Adrenal gland (tissue), 5 donors: ENCODE results near the gene SLC15A1.

ENCODE experiments used
- POLR2A ChIP-seq, 2 donors: fragments of 450-650 bp; IDR thresholded peaks; one replicate each; pipeline ENCODE4 v1.6.1; 2017; ENCODE audit warnings: antibody characterized with exemption in 2 of 2, mild to moderate bottlenecking in 2 of 2, moderate library complexity in 1 of 2
- TF ChIP-seq, protein P1 (sequence below), 6 experiments: fragments of 450-650 bp in 4 of 6; fragments of 200-600 bp in 2 of 6; sonication (generic) in 1 of 6; IDR thresholded peaks; 1 replicate in 5 of 6; 2 replicates in 1 of 6; pipeline versions ENCODE4 v1.5.1 to v1.8.0; 2016 to 2021; ENCODE audit warnings: antibody characterized with exemption in 6 of 6, mild to moderate bottlenecking in 2 of 6, moderate library complexity in 1 of 6
- donor health status: DM: no; HTN: no; CAD: no.

DNA sequence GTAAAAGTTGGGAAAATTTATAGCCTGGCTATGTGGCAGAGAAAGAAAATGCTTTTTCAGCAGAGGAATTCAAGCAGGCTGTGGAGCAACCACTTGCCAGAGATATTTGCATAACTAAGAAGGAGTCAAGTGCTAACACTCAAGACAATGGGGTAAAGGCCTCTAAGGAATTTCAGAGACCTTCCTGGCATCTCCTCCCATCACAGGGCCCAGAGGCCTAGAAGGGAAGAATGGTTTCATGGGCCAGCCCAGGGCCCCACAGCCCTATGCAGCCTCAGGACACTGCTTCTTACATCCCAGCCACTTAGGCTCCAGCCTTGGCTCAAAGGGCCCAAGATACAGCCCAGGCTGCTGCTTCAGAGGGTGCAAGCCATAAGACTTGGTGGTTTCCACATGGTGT is 14.3 kb downstream of the SLC15A1 start:
- TF ChIP-seq, protein P1, sequence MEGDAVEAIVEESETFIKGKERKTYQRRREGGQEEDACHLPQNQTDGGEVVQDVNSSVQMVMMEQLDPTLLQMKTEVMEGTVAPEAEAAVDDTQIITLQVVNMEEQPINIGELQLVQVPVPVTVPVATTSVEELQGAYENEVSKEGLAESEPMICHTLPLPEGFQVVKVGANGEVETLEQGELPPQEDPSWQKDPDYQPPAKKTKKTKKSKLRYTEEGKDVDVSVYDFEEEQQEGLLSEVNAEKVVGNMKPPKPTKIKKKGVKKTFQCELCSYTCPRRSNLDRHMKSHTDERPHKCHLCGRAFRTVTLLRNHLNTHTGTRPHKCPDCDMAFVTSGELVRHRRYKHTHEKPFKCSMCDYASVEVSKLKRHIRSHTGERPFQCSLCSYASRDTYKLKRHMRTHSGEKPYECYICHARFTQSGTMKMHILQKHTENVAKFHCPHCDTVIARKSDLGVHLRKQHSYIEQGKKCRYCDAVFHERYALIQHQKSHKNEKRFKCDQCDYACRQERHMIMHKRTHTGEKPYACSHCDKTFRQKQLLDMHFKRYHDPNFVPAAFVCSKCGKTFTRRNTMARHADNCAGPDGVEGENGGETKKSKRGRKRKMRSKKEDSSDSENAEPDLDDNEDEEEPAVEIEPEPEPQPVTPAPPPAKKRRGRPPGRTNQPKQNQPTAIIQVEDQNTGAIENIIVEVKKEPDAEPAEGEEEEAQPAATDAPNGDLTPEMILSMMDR (IDR thresholded peaks at IDR 0.05), result no peak
- no peak for TF ChIP-seq POLR2A (IDR thresholded peaks at IDR 0.05)
